Activated CD4-positive, alpha-beta T cell treated with anti-CD3 and anti-CD28 coated beads for 36 hours (primary cell): ENCODE measurements around the gene COMT. TPM values are rescaled to one million over a fixed set of nuclear protein-coding genes. Genes with fewer than 3 reads are reported as not detected.
A peak's percentile ranks its signal among the peaks of the same experiment; 100 is the strongest.

Source experiments
- ATAC-seq: fragments of 200-7000 bp; cut with Tn5 transposase; one replicate; pipeline ENCODE4 v1.10.0; 2021; ENCODE audit warnings: mild to moderate bottlenecking, moderate library complexity
- CTCF ChIA-PET: fragments of 350-600 bp; sonication (Branson Sonifier 250); formaldehyde crosslinking; loops from one replicate; lab custom pipeline; 2021; ENCODE audit warnings: antibody characterized with exemption; lab: Charles Lee
- POLR2A ChIA-PET: fragments of 350-600 bp; sonication (Branson Sonifier 250); formaldehyde crosslinking; loops from one replicate; lab custom pipeline; 2021; ENCODE audit warnings: antibody characterized with exemption, inconsistent platforms; lab: Charles Lee
- DNase-seq: peaks from one replicate; pipeline ENCODE4 v3.0.0-alpha.2; 2020
- H3K27ac Mint-ChIP-seq: one replicate; pipeline ENCODE4 v1.8.0; 2021; ENCODE audit warnings: mixed read lengths
- H3K27me3 Mint-ChIP-seq: one replicate; pipeline ENCODE4 v1.8.0; 2021; ENCODE audit warnings: mixed read lengths
- H3K36me3 Mint-ChIP-seq: one replicate; pipeline ENCODE4 v1.8.0; 2021; ENCODE audit warnings: low read depth, mixed read lengths
- H3K4me1 Mint-ChIP-seq: one replicate; pipeline ENCODE4 v1.8.0; 2021; ENCODE audit warnings: mixed read lengths
- H3K4me3 Mint-ChIP-seq: one replicate; pipeline ENCODE4 v1.8.0; 2021; ENCODE audit warnings: mild to moderate bottlenecking, moderate library complexity, mixed read lengths
- H3K9me3 Mint-ChIP-seq: one replicate; pipeline ENCODE4 v1.8.0; 2021; ENCODE audit warnings: low read depth, mixed read lengths
- intact Hi-C, 2 experiments: fragments of 100-400 bp; cut with DNase I in 1 of 2; cut with micrococcal nuclease in 1 of 2; formaldehyde crosslinking; loops; one replicate each; pipeline versions ENCODE4 v1.14.2 to v1.15.1; 2022 to 2024; cut with DNase I, micrococcal nuclease
- total RNA-seq, 2 experiments: library from RNA; stranded (reverse); gene quantifications; one replicate each; pipeline ENCODE4 v1.2.3, GENCODE V29; 2021

COMT gene
- total RNA-seq, 2 experiments from 2014 or later: 63.5 to 78.5 TPM

- intact Hi-C loops: loop anchor here in 1 of 2 experiments (5.0 kb wide), 1 partner anchor 151 kb away; the partner anchor contains the start of genes RANBP1 and TRMT2A
- DNase-seq (no peak), ATAC-seq (no peak)
- no peaks in the 10 kb centered on the region for H3K27me3 Mint-ChIP-seq
- ChIA-PET CTCF (interaction anchor here (0.7 to 1.1 kb wide), 6 partner anchors 8 to 235 kb away, joined by 3 to 6 read pairs (median 3); no protein-coding TSS in a partner anchor), POLR2A (interaction anchor here (0.5 kb wide), 1 partner anchor 120 kb away, joined by 4 read pairs; no protein-coding TSS in a partner anchor)
- H3K27ac Mint-ChIP-seq: no peak overlapping the region
- H3K4me1 Mint-ChIP-seq: peaks cover 12% of the 10 kb centered on the region
- peaks cover 7% of the 10 kb centered on the region for H3K36me3 Mint-ChIP-seq
- H3K9me3 Mint-ChIP-seq: no peaks in the 10 kb centered on the region
- H3K4me3 Mint-ChIP-seq: no peak overlapping the region
Measured at GRCh38 chr22:19965771-19966709, 24.5 kb downstream of the COMT start.

- Mint-ChIP-seq H3K9me3 (no peaks in the 10 kb centered on the region), H3K27me3 (no peaks in the 10 kb centered on the region), H3K27ac (no peak overlapping the region), H3K36me3 (peaks cover 7% of the 10 kb centered on the region), H3K4me1 (peaks cover 12% of the 10 kb centered on the region), H3K4me3 (no peak overlapping the region)
- no peak for DNase-seq
- ChIA-PET POLR2A (no interaction called here), CTCF (interaction anchor here (0.7 kb wide), 1 partner anchor 99 kb away, joined by 3 read pairs; no protein-coding TSS in a partner anchor)
- intact Hi-C loops: loop anchor here in 1 of 2 experiments (5.0 kb wide), 1 partner anchor 150 kb away; the partner anchor contains the start of genes RANBP1 and TRMT2A
- ATAC-seq: no peak
Measured at GRCh38 chr22:19966908-19967750, 25.6 kb downstream of the COMT start.

GRCh38 chr22:19967850-19968449, 26.4 kb downstream of the COMT start:
- H3K4me3 Mint-ChIP-seq: no peak overlapping the region
- peaks cover 7% of the 10 kb centered on the region for H3K4me1 Mint-ChIP-seq
- no peaks in the 10 kb centered on the region for H3K9me3 Mint-ChIP-seq
- CTCF ChIA-PET: no interaction called here
- DNase-seq (no peak), ATAC-seq (no peak)
- H3K27ac Mint-ChIP-seq: no peak overlapping the region
- POLR2A ChIA-PET: no interaction called here
- peaks cover 5% of the 10 kb centered on the region for H3K36me3 Mint-ChIP-seq
- intact Hi-C loops: loop anchor here in 1 of 2 experiments (5.0 kb wide), 1 partner anchor 149 kb away; the partner anchor contains the start of genes RANBP1 and TRMT2A
- H3K27me3 Mint-ChIP-seq: no peaks in the 10 kb centered on the region

- DNase-seq (no peak), ATAC-seq (no peak)
- Mint-ChIP-seq H3K36me3 (peaks cover 3% of the 10 kb centered on the region), H3K4me3 (no peak overlapping the region), H3K4me1 (peaks cover 5% of the 10 kb centered on the region), H3K27me3 (no peaks in the 10 kb centered on the region), H3K9me3 (no peaks in the 10 kb centered on the region), H3K27ac (no peak overlapping the region)
- intact Hi-C loops: loop anchor here in 1 of 2 experiments (5.0 kb wide), 1 partner anchor 149 kb away; the partner anchor contains the start of genes RANBP1 and TRMT2A
- ChIA-PET CTCF (interaction anchor here (1.3 to 2.7 kb wide), 2 partner anchors 35 to 143 kb away, joined by 3 to 13 read pairs; no protein-coding TSS in a partner anchor), POLR2A (interaction anchor here (0.5 kb wide), 1 partner anchor 68 kb away, joined by 3 read pairs; no protein-coding TSS in a partner anchor)
Measured at GRCh38 chr22:19968450-19968891, 26.9 kb downstream of the COMT start.

- CTCF ChIA-PET: interaction anchor here (0.6 to 2.7 kb wide), 6 partner anchors 17 to 549 kb away, joined by 3 to 13 read pairs (median 4); no protein-coding TSS in a partner anchor
- intact Hi-C loops: loop anchor here in 1 of 2 experiments (5.0 kb wide), 1 partner anchor 148 kb away; the partner anchor contains the start of genes RANBP1 and TRMT2A
- peaks cover 5% of the 10 kb centered on the region for H3K4me1 Mint-ChIP-seq
- H3K4me3 Mint-ChIP-seq: no peak overlapping the region
- H3K27me3 Mint-ChIP-seq: no peaks in the 10 kb centered on the region
- DNase-seq: no peak
- POLR2A ChIA-PET: no interaction called here
- no peaks in the 10 kb centered on the region for H3K9me3 Mint-ChIP-seq
- H3K36me3 Mint-ChIP-seq: peaks cover 3% of the 10 kb centered on the region
- H3K27ac Mint-ChIP-seq: no peak overlapping the region
- ATAC-seq: no peak
Measured at GRCh38 chr22:19969141-19969928, 27.8 kb downstream of the COMT start.

GRCh38 chr22:19970031-19970478, 28.5 kb downstream of the COMT start:
- CTCF ChIA-PET: interaction anchor here (0.6 to 2.7 kb wide), 6 partner anchors 16 to 549 kb away, joined by 3 to 13 read pairs (median 4); no protein-coding TSS in a partner anchor
- no peaks in the 10 kb centered on the region for H3K27me3 Mint-ChIP-seq
- peaks cover 3% of the 10 kb centered on the region for H3K36me3 Mint-ChIP-seq
- no peak overlapping the region for H3K27ac Mint-ChIP-seq
- POLR2A ChIA-PET: no interaction called here
- intact Hi-C loops: loop anchor here (1.0 to 10.0 kb wide), 5 partner anchors 43 to 325 kb away; no protein-coding TSS in a partner anchor
- no peak overlapping the region for H3K4me3 Mint-ChIP-seq
- no peaks in the 10 kb centered on the region for H3K9me3 Mint-ChIP-seq
- DNase-seq: no peak
- ATAC-seq: no peak
- H3K4me1 Mint-ChIP-seq: peaks cover 8% of the 10 kb centered on the region

GRCh38 chr22:19970479-19971275, 29.1 kb downstream of the COMT start:
- Mint-ChIP-seq H3K27ac (no peak overlapping the region), H3K27me3 (no peaks in the 10 kb centered on the region), H3K36me3 (peaks cover 3% of the 10 kb centered on the region), H3K4me1 (peaks cover 11% of the 10 kb centered on the region), H3K9me3 (no peaks in the 10 kb centered on the region), H3K4me3 (no peak overlapping the region)
- CTCF ChIA-PET: interaction anchor here (0.6 to 2.7 kb wide), 12 partner anchors 14 to 550 kb away, joined by 3 to 14 read pairs (median 4); no protein-coding TSS in a partner anchor
- ATAC-seq (peak; percentile 86), DNase-seq (peak; percentile 86)
- intact Hi-C loops: loop anchor here (1.0 to 10.0 kb wide), 5 partner anchors 43 to 324 kb away; no protein-coding TSS in a partner anchor
- POLR2A ChIA-PET: no interaction called here

GRCh38 chr22:19971276-19972124, 29.9 kb downstream of the COMT start:
- Mint-ChIP-seq H3K36me3 (no peaks in the 10 kb centered on the region), H3K27ac (no peak overlapping the region), H3K9me3 (no peaks in the 10 kb centered on the region), H3K27me3 (no peaks in the 10 kb centered on the region), H3K4me3 (no peak overlapping the region), H3K4me1 (peaks cover 11% of the 10 kb centered on the region)
- ATAC-seq (peak; percentile 28), DNase-seq (peak; percentile 46)
- POLR2A ChIA-PET: no interaction called here
- CTCF ChIA-PET: interaction anchor here (0.6 to 2.6 kb wide), 11 partner anchors 13 to 241 kb away, joined by 3 to 14 read pairs (median 3); no protein-coding TSS in a partner anchor
- intact Hi-C loops: loop anchor here in 1 of 2 experiments (2.0 to 10.0 kb wide), 2 partner anchors 157 to 323 kb away; no protein-coding TSS in a partner anchor
